Measurements from ENCODE around the gene PRKG1.

PRKG1 gene

GRCh38 chr10:51599647-51600046 is 525.4 kb downstream of the PRKG1 start:
- no peak for DNase-seq (ENCODE audit: low spot score)

GRCh38 chr10:51602326-51602725 is 528.0 kb downstream of the PRKG1 start:
- peak; percentile 59 for DNase-seq (ENCODE audit: low spot score)

- no peak for DNase-seq (ENCODE audit: low spot score)
Measured at GRCh38 chr10:51604579-51604978, 530.3 kb downstream of the PRKG1 start.

GRCh38 chr10:51606825-51607462 is 532.7 kb downstream of the PRKG1 start:
- peak; percentile 64 for DNase-seq (ENCODE audit: low spot score)

- no peak for DNase-seq (ENCODE audit: low spot score)
Measured at GRCh38 chr10:51607463-51607835, 533.2 kb downstream of the PRKG1 start.

GRCh38 chr10:51608211-51608610 is 533.9 kb downstream of the PRKG1 start:
- no peak for DNase-seq (ENCODE audit: low spot score)

- DNase-seq (ENCODE audit: low spot score), result no peak
Measured at GRCh38 chr10:51615764-51616298, 541.5 kb downstream of the PRKG1 start.

GRCh38 chr10:51617576-51618235 is 543.4 kb downstream of the PRKG1 start:
- DNase-seq (ENCODE audit: low spot score), result no peak

GRCh38 chr10:51619365-51619764 is 545.1 kb downstream of the PRKG1 start:
- DNase-seq (ENCODE audit: low spot score), result no peak

GRCh38 chr10:51620131-51620530 is 545.8 kb downstream of the PRKG1 start:
- DNase-seq (ENCODE audit: low spot score), result no peak

- peak; percentile 42 for DNase-seq (ENCODE audit: low spot score)
Measured at GRCh38 chr10:51624013-51624412, 549.7 kb downstream of the PRKG1 start.

- DNase-seq (ENCODE audit: low spot score), result no peak
Measured at GRCh38 chr10:51629934-51630639, 555.8 kb downstream of the PRKG1 start.

- DNase-seq (ENCODE audit: low spot score), result no peak
Measured at GRCh38 chr10:51630640-51631005, 556.3 kb downstream of the PRKG1 start.

- DNase-seq (ENCODE audit: low spot score), result no peak
Measured at GRCh38 chr10:51635436-51635835, 561.1 kb downstream of the PRKG1 start.

- no peak for DNase-seq (ENCODE audit: low spot score)
Measured at GRCh38 chr10:51638211-51638610, 563.9 kb downstream of the PRKG1 start.

GRCh38 chr10:51638737-51639136 is 564.5 kb downstream of the PRKG1 start:
- DNase-seq (ENCODE audit: low spot score), result no peak

GRCh38 chr10:51640120-51640819 is 566.0 kb downstream of the PRKG1 start:
- no peak for DNase-seq (ENCODE audit: low spot score)

GRCh38 chr10:51642581-51642980 is 568.3 kb downstream of the PRKG1 start:
- no peak for DNase-seq (ENCODE audit: low spot score)

GRCh38 chr10:51643734-51644133 is 569.4 kb downstream of the PRKG1 start:
- DNase-seq (ENCODE audit: low spot score), result no peak

GRCh38 chr10:51649064-51649463 is 574.8 kb downstream of the PRKG1 start:
- no peak for DNase-seq (ENCODE audit: low spot score)

GRCh38 chr10:51651063-51651462 is 576.8 kb downstream of the PRKG1 start:
- DNase-seq (ENCODE audit: low spot score), result peak; percentile 4

GRCh38 chr10:51653025-51653424 is 578.7 kb downstream of the PRKG1 start:
- no peak for DNase-seq (ENCODE audit: low spot score)

GRCh38 chr10:51654918-51655317 is 580.6 kb downstream of the PRKG1 start:
- DNase-seq (ENCODE audit: low spot score), result no peak

Data from kidney tubule cell (primary cell).